Measurements from ENCODE around the gene CPXM2. TPM values are rescaled to one million over a fixed set of nuclear protein-coding genes. Genes with fewer than 3 reads are reported as not detected.

The CPXM2 gene
- total RNA-seq, 1 experiment from 2014 or later: not detected

DNA sequence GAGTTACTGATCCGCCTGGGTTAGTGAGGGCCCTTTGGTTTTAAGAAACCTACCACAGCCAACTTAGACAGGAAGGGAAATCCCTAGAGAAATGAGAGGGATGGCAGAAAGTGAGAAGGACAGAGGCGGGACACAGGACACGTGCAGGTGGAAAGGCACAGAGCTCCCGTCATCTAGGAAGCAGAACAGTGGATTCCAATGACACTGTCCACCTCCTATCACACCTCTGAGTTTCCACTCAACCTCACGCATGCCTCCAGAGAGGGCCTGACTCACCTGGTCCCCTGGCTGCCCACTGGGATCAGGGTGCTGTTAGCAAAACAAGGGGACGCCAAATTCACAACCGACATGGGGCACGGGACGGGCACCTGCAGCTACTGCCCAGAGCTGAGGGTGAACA lies 26.3 kb downstream of the CPXM2 start:
- Histone ChIP-seq H3K27me3 (ENCODE audit: control insufficient read depth, insufficient read depth, low read length) (no peaks in the 10 kb centered on the region; the same call in 1 of the 2 replicates), H3K27ac (ENCODE audit: low read length) (no peak overlapping the region), H3K4me1 (ENCODE audit: control insufficient read depth, insufficient read depth, low read length) (no peaks in the 10 kb centered on the region), H3K4me3 (ENCODE audit: low read depth in 2 of 2, low read length in 2 of 2) (no peak overlapping the region), H3K36me3 (ENCODE audit: control insufficient read depth, insufficient read depth, low read length) (no peaks in the 10 kb centered on the region), H3K9me3 (ENCODE audit: control insufficient read depth, insufficient read depth, low read depth, low read length) (no peaks in the 10 kb centered on the region)
- no TSS peak for BruUV-seq (replicated peaks)
- in situ Hi-C loops (cut with HindIII; ENCODE audit: low pct_unique_long_range_greater_than_20kb, low sequenced_read_pairs) (no loop called here), intact Hi-C loops (cut with micrococcal nuclease; ENCODE audit: unreplicated experiment) (no loop called here)
- CTCF ChIA-PET: no interaction called here
- ATAC-seq (no peak), DNase-seq (ENCODE audit: low read depth, low spot score) (no peak)
- TF ChIP-seq SIN3A (IDR thresholded peaks at IDR 0.05; ENCODE audit: borderline replicate concordance, insufficient read depth, low read depth, low read length) (no peak), POLR2AphosphoS5 (IDR thresholded peaks at IDR 0.05; ENCODE audit: low read depth, low read length) (no peak), TCF7L2 (IDR thresholded peaks at IDR 0.05; ENCODE audit: low read depth, low read length) (no peak)
- TF ChIP-seq, protein P1, sequence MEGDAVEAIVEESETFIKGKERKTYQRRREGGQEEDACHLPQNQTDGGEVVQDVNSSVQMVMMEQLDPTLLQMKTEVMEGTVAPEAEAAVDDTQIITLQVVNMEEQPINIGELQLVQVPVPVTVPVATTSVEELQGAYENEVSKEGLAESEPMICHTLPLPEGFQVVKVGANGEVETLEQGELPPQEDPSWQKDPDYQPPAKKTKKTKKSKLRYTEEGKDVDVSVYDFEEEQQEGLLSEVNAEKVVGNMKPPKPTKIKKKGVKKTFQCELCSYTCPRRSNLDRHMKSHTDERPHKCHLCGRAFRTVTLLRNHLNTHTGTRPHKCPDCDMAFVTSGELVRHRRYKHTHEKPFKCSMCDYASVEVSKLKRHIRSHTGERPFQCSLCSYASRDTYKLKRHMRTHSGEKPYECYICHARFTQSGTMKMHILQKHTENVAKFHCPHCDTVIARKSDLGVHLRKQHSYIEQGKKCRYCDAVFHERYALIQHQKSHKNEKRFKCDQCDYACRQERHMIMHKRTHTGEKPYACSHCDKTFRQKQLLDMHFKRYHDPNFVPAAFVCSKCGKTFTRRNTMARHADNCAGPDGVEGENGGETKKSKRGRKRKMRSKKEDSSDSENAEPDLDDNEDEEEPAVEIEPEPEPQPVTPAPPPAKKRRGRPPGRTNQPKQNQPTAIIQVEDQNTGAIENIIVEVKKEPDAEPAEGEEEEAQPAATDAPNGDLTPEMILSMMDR (IDR thresholded peaks at IDR 0.05): no peak
- TF ChIP-seq, protein P2, sequence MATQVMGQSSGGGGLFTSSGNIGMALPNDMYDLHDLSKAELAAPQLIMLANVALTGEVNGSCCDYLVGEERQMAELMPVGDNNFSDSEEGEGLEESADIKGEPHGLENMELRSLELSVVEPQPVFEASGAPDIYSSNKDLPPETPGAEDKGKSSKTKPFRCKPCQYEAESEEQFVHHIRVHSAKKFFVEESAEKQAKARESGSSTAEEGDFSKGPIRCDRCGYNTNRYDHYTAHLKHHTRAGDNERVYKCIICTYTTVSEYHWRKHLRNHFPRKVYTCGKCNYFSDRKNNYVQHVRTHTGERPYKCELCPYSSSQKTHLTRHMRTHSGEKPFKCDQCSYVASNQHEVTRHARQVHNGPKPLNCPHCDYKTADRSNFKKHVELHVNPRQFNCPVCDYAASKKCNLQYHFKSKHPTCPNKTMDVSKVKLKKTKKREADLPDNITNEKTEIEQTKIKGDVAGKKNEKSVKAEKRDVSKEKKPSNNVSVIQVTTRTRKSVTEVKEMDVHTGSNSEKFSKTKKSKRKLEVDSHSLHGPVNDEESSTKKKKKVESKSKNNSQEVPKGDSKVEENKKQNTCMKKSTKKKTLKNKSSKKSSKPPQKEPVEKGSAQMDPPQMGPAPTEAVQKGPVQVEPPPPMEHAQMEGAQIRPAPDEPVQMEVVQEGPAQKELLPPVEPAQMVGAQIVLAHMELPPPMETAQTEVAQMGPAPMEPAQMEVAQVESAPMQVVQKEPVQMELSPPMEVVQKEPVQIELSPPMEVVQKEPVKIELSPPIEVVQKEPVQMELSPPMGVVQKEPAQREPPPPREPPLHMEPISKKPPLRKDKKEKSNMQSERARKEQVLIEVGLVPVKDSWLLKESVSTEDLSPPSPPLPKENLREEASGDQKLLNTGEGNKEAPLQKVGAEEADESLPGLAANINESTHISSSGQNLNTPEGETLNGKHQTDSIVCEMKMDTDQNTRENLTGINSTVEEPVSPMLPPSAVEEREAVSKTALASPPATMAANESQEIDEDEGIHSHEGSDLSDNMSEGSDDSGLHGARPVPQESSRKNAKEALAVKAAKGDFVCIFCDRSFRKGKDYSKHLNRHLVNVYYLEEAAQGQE (IDR thresholded peaks at IDR 0.05; ENCODE audit: insufficient read depth in 1 of 2, low read depth in 2 of 2, low read length in 1 of 2): no peak
- POLR2A ChIA-PET: no interaction called here

DNA sequence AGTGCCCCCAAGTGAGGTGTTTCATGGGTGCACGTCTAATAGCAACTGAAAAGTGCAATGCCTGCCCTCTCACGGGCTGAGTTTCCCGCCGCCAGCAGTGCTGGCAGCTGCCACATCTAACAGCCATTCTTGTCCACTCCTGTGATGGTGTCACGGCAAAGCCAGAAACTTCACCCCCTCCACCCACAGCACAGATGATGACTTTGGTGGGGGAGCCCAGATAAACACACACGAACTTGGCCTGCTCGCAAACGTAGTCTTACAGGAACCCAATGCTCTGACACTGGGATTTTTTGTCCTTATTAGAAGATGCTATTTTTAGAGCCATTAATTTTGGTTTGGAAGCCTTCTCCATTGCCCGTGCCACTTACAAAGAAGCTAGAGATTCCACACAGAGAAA lies 26.7 kb downstream of the CPXM2 start:
- Histone ChIP-seq H3K9me3 (ENCODE audit: control insufficient read depth, insufficient read depth, low read depth, low read length) (no peaks in the 10 kb centered on the region), H3K4me1 (ENCODE audit: control insufficient read depth, insufficient read depth, low read length) (no peaks in the 10 kb centered on the region), H3K4me3 (ENCODE audit: low read depth in 2 of 2, low read length in 2 of 2) (no peak overlapping the region), H3K36me3 (ENCODE audit: control insufficient read depth, insufficient read depth, low read length) (no peaks in the 10 kb centered on the region), H3K27ac (ENCODE audit: low read length) (no peak overlapping the region), H3K27me3 (ENCODE audit: control insufficient read depth, insufficient read depth, low read length) (no peaks in the 10 kb centered on the region; the same call in 1 of the 2 replicates)
- intact Hi-C loops (cut with micrococcal nuclease; ENCODE audit: unreplicated experiment) (no loop called here), in situ Hi-C loops (cut with HindIII; ENCODE audit: low pct_unique_long_range_greater_than_20kb, low sequenced_read_pairs) (no loop called here)
- DNase-seq (ENCODE audit: low read depth, low spot score) (no peak), ATAC-seq (no peak)
- ChIA-PET POLR2A (no interaction called here), CTCF (no interaction called here)
- no TSS peak for BruUV-seq (replicated peaks)
- TF ChIP-seq, protein P1 (IDR thresholded peaks at IDR 0.05): no peak
- TF ChIP-seq, protein P2 (IDR thresholded peaks at IDR 0.05; ENCODE audit: insufficient read depth in 1 of 2, low read depth in 2 of 2, low read length in 1 of 2): no peak
- no peak for TF ChIP-seq POLR2AphosphoS5 (IDR thresholded peaks at IDR 0.05; ENCODE audit: low read depth, low read length)
- no peak for TF ChIP-seq TCF7L2 (IDR thresholded peaks at IDR 0.05; ENCODE audit: low read depth, low read length)
- TF ChIP-seq SIN3A (IDR thresholded peaks at IDR 0.05; ENCODE audit: borderline replicate concordance, insufficient read depth, low read depth, low read length): no peak

Data from Panc1 (cell line).